ENCODE results near the gene EVA1A.

Gene EVA1A

GRCh38 chr2:75589391-75590105 lies 28.8 kb upstream of the EVA1A start:
- DNase-seq, result no peak

GRCh38 chr2:75587954-75588587 lies 27.3 kb upstream of the EVA1A start:
- peak; percentile 13 for DNase-seq

GRCh38 chr2:75586971-75587370 lies 26.2 kb upstream of the EVA1A start:
- no peak for DNase-seq

- DNase-seq, result no peak
Observed at GRCh38 chr2:75582840-75583239, 22.1 kb upstream of the EVA1A start.

GRCh38 chr2:75580606-75581005 lies 19.9 kb upstream of the EVA1A start:
- no peak for DNase-seq

GRCh38 chr2:75580156-75580555 lies 19.4 kb upstream of the EVA1A start:
- no peak for DNase-seq

GRCh38 chr2:75579186-75579585 lies 18.4 kb upstream of the EVA1A start:
- DNase-seq, result no peak

GRCh38 chr2:75577280-75577679 lies 16.5 kb upstream of the EVA1A start:
- no peak for DNase-seq

- peak; percentile 3 for DNase-seq
Observed at GRCh38 chr2:75574106-75574505, 13.4 kb upstream of the EVA1A start.

- DNase-seq, result peak; percentile 50
Observed at GRCh38 chr2:75573145-75573878, 12.6 kb upstream of the EVA1A start.

GRCh38 chr2:75571730-75572430 lies 11.1 kb upstream of the EVA1A start:
- no peak for DNase-seq

GRCh38 chr2:75570948-75571729 lies 10.4 kb upstream of the EVA1A start:
- DNase-seq, result peak; percentile 88

- no peak for DNase-seq
Observed at GRCh38 chr2:75570024-75570947, 9.5 kb upstream of the EVA1A start.

GRCh38 chr2:75569546-75569945 lies 8.8 kb upstream of the EVA1A start:
- DNase-seq, result no peak

- no peak for DNase-seq
Observed at GRCh38 chr2:75568174-75568573, 7.4 kb upstream of the EVA1A start.

GRCh38 chr2:75565472-75566462 lies 5.0 kb upstream of the EVA1A start:
- peak; percentile 83 for DNase-seq

- no peak for DNase-seq
Observed at GRCh38 chr2:75564713-75565359, 4.1 kb upstream of the EVA1A start.

GRCh38 chr2:75564026-75564688 lies 3.4 kb upstream of the EVA1A start:
- no peak for DNase-seq

- no peak for DNase-seq
Observed at GRCh38 chr2:75563591-75563990, 2.9 kb upstream of the EVA1A start.

All from kidney glomerular epithelial cell (primary cell).